Epithelial cell of proximal tubule (primary cell): ENCODE measurements around the gene GGPS1. TPM values are rescaled to one million over a fixed set of nuclear protein-coding genes. Genes with fewer than 3 reads are reported as not detected.
"Not testable (repeated sequence)": the region's sequence is repeated elsewhere in the genome, so short reads cannot be mapped to it uniquely, and the experiment has no call there.

Experiments
- DNase-seq: peaks from one replicate; pipeline ENCODE4 v3.0.0-alpha.2; 2011; ENCODE audit warnings: low read depth
- H3K4me3 ChIP-seq: 2 replicates; pipeline ENCODE4 v1.5.1; 2011; ENCODE audit warnings: low read depth, mild to moderate bottlenecking, low read length
- total RNA-seq: library from RNA; depleted of rRNA; stranded (reverse); fragments of >200 nt; gene quantifications from 2 replicates; pipeline ENCODE4 v1.2.3, GENCODE V29; 2015
- TF ChIP-seq, protein P1 (sequence below): conservative IDR thresholded peaks from 2 replicates; pipeline ENCODE4 v1.5.1; 2012; ENCODE audit warnings: low read depth, mild to moderate bottlenecking, low read length

The GGPS1 gene
- total RNA-seq, 1 donor from 2014 or later = 26.3 TPM

GRCh38 chr1:235357485-235358373 lies 29.4 kb downstream of the GGPS1 start:
- DNase-seq = no peak
- H3K4me3 ChIP-seq = no peak overlapping the region
- TF ChIP-seq, protein P1, sequence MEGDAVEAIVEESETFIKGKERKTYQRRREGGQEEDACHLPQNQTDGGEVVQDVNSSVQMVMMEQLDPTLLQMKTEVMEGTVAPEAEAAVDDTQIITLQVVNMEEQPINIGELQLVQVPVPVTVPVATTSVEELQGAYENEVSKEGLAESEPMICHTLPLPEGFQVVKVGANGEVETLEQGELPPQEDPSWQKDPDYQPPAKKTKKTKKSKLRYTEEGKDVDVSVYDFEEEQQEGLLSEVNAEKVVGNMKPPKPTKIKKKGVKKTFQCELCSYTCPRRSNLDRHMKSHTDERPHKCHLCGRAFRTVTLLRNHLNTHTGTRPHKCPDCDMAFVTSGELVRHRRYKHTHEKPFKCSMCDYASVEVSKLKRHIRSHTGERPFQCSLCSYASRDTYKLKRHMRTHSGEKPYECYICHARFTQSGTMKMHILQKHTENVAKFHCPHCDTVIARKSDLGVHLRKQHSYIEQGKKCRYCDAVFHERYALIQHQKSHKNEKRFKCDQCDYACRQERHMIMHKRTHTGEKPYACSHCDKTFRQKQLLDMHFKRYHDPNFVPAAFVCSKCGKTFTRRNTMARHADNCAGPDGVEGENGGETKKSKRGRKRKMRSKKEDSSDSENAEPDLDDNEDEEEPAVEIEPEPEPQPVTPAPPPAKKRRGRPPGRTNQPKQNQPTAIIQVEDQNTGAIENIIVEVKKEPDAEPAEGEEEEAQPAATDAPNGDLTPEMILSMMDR = no peak

DNA sequence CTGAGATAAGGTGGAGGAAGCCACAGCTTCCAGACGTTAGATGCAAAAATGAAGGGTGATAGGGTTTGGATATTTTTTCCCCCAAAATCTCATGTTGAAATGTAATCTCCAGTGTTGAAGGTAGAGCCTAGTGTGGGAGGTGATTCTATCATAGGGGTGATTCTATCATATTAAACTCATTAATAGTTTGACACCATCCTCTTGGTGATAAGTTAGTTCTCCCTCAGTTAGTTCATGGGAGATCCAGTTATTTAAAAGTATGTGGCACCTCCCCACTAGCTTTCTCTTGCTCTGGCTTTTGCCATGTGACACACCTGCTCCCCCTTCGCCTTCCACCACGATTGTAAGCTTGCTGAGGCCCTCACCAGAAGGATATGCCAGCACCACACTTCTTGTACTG lies 30.5 kb downstream of the GGPS1 start:
- H3K4me3 ChIP-seq = no peak overlapping the region
- DNase-seq = no peak
- TF ChIP-seq, protein P1 = no peak

DNA sequence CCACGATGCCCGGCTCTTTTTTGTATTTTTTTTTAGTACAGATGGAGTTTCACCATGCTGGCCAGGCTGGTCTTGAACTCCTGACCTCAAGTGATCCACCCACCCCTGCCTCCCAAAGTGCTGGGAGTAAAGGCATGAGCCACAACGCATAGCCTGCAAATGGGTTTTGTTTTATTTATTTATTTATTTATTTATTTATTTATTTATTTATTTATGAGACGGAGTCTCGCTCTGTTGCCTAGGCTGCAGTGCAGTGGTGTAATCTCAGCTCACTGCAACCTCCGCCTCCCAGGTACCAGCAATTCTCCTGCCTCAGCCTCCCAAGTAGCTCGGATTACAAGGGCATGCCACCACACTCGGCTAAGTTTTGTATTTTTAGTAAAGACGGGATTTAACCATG lies 35.8 kb downstream of the GGPS1 start:
- not testable (repeated sequence) for H3K4me3 ChIP-seq, DNase-seq

GRCh38 chr1:235366286-235366685 lies 37.9 kb downstream of the GGPS1 start:
- TF ChIP-seq, protein P1 = no peak
- H3K4me3 ChIP-seq = no peak overlapping the region
- DNase-seq = no peak

GRCh38 chr1:235367000-235367908 lies 38.9 kb downstream of the GGPS1 start, which contains the start of gene TBCE:
TSS of gene TBCE (plus strand) at chr1:235367427. CDS start at chr1:235380050, 12,623 bp downstream.
- DNase-seq = peak; percentile 75
- peak within 1 kb of the TSS; percentile 85 for H3K4me3 ChIP-seq
- TF ChIP-seq, protein P1 = peak; percentile 32

- DNase-seq = no peak
- H3K4me3 ChIP-seq = peak overlapping the region; percentile 85
- TF ChIP-seq, protein P1 = no peak
Observed at GRCh38 chr1:235368428-235368827, 40.1 kb downstream of the GGPS1 start.

GRCh38 chr1:235369802-235370201 lies 41.4 kb downstream of the GGPS1 start:
- no peak overlapping the region for H3K4me3 ChIP-seq
- no peak for DNase-seq
- TF ChIP-seq, protein P1 = no peak
